ENCODE data around the gene MAML2.

Gene MAML2

DNA sequence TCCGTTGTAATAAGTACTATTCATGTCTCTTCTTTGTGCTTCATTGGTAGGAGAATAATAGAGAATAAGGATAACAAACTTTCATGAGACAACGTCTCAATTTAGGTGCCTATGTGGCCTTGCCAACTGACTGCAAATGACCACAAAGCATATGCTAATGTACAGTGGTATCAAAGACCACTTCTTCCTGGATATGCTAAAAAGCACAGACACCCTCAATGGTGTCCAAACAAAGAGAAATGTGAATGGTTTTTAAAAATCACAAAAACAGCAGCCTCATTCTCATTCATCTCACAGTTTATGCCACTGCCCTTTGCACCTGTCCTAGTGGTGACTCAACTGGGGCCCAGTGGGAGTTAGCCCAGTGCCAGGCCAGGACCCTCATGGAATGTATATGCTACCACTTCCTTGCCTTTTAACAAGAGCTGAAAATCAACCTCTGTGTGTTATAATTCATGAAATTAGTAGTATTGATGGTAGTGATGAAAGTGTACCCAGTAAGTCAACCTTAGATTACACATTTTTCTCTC, 353.9 kb downstream of the MAML2 start:
- DNase-seq, result no peak

DNA sequence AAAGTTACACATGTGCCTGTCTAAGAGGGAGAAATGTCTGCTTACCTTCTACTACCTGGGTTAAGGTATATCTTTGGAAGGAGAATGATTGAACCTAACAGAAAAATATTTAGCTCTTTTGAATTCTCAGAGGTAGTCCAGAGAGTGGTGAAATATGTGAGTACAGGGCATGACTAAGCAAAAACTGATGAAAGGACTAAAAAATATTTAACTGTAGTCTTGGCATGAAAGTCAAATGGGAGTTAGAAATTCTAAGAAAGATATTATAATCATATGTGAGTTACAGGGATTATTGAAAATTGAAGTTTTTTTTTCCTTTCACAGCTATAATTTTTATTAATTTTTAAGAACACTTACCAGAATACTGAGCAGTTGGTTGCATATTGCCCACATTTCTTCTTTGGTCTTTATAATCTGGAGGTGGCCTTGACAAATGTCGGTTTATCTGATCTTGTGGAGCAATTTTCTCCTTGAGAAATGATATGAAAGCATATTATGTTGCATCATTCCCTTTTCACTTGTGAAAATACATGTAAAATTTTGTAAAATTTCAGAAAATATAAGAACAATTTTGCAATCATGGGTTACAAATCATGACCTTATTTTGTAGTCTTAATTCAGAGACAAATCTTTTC, 357.7 kb downstream of the MAML2 start:
- DNase-seq, result no peak

DNA sequence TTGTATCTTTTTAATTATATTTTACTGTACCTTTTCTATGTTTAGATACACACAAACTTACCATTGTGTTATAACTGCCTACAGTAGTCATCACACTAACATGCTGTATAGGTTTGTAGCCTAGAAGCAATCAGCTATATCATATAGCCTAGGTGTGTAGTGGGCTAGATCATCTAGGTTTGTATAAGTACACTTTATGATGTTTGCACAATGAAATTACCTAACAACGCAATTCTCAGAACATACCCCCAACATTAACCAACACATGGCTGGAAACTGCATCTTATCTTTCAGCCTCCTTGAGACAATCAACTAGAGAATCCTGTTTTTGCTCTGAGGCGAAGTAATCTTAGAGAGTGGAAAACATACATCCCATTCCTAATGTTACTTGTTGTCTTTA, 358.9 kb downstream of the MAML2 start:
- no peak for DNase-seq

DNA sequence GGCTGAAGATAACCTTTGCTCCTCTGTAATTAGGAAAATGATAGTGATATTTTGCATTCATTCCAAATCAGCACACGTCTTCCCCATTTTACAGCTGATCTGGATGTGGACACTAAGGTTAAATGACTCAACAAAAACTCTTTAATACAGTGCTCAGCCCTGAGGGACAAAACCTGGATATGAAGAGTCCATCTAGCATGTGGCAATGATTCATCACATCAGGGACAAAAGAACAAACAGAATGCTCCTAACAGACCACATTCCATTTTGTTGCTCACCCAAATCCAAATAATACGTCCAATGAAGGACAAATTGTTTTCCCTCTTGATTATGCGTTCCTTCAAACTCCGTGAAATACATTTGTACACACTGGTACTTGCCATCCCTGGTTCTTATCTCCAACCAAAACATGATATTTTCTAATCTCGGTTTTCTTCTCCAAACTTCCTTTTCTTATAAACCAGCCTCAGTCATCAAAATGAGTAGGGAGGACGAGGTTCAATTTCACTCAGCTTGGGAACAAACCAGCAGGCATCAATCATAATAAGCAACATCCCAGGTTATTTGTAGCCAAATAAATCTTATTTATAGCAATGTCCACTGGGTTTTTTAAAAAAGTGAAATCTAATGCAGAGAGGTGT, 365.3 kb downstream of the MAML2 start:
- DNase-seq, result peak in 1 of 56 donors; percentile 4

DNA sequence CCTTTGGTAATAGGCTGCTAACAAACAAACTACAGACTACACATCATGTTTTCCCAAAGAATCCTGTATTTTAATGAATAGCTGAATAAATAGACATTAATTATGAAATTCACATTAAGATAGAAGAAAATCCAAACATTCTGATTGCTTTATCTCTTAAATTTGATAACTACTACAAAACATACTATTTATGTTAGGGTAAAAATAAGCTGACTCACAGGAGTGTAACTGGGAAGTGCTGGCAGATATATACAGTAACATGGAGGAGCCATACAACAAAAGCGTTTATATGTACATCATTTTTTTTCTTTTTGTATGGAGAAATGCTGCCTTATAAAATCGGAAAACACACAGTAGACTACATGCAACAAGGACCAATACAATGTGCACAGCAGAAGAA, 366.4 kb downstream of the MAML2 start:
- DNase-seq, result no peak

DNA sequence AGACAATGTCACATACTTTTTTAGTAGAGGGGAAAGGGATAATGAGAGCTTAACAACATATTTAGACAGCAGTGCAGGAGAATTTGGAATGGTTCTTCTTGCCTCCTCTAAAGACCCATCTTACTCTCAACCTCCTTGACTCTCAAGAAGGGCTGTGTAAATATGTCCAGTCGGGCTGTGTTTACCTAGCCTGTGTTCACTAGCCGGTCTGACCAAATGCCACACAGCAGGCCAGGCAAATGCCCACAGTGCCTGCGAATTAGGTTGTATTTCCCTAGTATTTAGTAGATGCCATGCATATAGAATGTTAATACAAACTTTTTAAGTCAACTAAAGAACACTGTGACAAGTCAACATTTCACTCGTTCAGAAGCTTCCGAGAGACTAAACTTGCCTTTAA, 367.7 kb downstream of the MAML2 start:
- no peak for DNase-seq

DNA sequence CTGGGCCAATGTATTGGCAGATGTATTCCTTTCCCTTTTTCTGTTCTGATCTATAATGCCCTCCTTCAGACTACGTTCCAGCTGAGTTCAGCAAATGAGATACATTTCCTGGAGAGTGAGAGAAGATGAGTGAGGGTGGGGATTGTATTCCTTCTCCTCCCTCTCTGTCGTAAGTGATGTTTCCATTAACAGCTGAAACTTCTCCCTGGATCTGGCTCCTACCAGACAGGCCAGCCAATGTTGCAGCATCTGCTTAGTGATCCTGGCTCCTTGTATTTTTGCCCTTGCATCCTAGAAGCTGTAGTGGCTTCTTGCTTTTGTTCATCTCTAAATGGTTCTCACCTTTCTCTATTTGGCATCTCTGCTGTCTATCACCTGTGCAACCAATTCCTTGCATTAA, 370.9 kb downstream of the MAML2 start:
- no peak for DNase-seq

DNA sequence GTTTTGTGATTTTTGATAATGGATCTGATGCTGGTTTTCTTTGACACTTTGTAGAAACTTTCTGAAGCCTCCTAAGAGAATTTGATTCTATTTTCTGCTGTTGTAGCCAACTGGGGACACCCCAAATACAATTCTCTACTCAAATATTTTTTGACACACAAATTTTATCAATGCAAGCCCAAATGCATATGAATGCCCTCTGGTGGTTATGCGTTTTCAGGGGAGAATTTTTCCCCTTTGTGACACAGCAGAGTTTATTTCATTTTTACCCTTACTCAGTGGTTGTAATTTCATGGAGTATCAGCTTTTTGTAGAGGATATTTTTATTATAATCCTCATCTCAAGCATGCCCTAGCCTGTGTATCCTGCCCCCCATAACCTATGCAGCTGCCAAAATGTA, 374.4 kb downstream of the MAML2 start:
- no peak for DNase-seq

DNA sequence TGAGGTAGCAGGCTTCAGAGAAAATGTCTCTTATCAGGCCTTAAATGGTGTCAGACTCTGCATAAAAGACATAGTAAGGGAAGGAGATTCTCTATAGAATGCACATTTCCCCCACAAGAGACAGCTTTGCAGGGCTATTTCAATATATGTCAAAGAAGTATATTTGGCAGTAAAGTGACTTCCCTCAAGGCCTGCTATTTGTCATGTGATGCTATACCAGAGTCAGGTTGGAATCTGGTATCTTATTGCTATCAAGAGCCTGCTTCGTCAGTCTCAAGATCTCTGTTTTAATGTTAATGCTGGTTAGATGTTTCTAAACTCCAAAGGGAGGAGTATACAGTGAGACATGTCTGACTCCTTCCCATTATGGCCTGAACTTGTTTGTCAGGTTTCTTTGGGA, 378.7 kb downstream of the MAML2 start:
- DNase-seq, result no peak

DNA sequence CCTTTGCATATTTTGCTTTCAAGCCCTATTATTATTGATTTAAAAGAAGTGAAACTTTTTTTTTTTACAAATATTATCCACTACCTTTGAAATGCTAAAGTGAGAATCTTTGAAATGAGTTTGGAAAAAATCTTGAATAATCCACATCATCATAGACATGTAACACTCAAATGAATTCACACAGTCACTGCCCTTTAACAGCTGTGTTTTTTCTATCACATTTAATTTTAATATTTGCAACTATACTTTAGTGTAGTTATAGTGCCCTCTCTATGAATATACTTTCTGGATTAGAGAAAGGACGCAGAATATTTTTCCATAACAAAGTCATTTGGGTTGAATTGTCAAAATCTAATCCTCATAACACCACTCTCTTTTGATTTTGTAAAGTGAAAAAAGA, 381.2 kb downstream of the MAML2 start:
- DNase-seq, result no peak

DNA sequence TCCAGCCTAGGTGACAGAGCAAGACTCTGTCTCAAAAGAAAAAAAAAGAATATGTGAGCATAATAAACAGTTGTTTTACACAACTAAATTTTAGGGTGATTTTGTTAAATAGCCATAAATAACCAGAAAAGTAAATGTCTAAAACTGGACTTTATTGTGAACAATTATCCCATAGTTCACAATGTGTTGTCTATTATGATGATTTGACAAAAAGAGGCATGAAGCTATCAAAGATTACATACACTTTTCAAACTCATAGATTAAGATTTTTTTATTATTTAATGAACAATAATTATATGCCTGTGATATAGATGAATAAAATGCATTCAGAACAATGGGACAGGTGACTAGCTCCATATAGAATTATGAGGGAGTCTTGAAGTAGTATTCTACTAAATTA, 392.1 kb downstream of the MAML2 start:
- DNase-seq, result no peak

DNA sequence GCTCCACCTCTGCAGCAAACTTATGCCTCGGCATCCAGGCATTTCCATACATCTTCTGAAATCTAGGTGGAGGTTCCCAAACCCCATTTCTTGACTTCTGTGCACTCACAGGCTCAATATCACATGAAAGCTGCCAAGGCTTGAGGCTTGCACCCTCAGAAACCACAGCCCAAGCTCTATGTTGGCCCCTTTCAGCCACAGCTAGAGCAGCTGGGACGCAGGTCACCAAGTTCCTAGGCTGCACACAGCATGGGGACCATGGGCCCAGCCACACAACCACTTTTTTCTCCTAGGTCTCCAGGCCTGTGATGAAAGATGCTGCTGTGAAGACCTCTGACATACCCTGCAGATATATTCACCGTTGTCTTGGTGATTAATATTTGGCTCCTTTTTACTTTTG, 394.4 kb downstream of the MAML2 start:
- DNase-seq, result no peak

DNA sequence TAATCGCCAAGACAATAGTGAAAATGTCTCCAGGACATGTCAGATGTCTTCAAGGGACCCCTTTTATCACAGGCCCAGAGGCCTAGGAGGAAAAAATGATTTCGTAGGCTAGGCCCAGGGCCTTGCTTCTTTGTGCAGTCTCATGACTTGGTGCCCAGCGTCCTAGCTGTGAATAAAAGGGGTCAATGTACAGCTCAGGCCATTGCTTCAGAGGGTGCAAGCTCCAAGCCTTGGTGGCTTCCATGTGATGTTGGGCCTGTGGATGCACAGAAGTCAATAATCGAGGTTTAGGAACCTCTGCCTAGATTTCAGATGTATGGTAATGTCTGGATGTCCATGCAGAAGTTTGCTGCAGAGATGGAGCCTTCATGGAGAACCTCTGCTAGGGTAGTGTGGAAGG, 398.4 kb downstream of the MAML2 start:
- DNase-seq, result no peak

DNA sequence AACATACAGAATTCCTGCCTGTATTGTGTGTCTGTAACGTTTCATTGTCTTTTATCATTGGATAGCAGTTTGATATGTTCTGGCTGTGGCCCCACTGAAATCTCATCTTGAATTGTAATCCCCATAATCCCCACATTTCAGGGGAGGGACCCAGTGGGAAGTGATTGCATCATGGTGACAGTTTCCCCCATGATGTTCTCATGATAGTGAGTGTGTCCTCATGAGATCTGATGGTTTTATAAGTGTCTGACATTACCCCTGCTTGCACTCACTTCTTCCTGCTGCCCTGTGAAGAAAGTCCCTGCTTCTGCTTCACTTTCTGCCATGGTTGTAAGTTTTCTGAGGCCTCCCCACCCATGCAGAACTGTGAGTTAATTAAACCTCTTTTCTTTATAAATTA, 399.4 kb downstream of the MAML2 start:
- DNase-seq, result no peak

DNA sequence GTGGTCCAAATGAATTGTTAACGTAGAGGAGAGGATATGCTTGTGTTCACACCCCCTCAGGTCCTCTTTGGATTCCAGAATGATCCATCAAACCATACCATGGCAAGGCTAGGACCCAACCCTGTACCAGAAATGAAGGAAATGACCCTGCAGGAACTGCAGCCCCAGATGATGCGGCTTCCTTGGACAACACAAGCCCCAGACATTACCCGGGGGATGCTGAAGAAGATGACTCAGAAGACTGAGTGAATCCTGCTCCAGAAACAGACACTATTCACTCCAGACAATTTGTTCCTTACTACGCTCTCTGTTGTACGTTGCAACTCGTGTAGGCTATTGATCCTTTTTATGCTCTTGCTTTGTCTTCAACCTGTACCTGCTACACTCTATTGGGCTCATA, 403.9 kb downstream of the MAML2 start:
- no peak for DNase-seq

DNA sequence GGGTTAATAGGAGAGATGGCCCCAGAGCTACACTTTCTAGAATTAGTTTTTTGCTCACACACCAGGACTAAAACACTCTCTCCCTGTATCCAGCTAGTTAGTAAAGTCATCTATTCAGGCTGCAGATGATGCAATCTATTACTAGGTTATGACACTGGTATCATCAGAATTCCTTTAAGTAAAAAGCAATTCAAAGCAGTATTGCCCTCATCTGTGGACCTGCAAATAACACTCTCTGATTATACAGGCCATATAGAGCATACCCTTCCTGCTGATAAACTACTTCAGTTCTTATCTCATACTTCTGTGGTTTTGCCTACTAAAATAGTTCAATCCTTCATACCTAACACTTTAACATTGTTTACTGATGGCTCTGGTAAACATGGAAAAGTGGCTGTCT, 405.6 kb downstream of the MAML2 start:
- DNase-seq, result no peak

DNA sequence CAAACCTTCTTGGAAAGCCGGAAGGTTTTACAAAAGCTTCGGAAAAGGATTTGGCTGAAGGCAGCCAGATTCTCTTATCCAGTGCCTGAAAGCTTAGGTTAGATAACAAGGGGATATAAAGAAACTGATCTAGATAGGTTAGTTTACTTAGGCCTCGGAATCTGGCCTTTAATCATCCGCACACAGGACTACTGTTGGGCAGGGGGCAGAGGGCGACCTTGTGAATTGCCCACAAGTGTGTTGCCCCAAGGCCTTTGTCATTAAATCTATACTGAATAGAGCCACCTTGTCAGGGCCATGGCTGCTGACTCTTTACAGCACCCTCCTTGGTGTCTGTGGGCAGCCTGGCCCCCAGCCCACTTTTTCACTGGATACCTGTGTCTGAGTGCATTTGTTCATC, 409.4 kb downstream of the MAML2 start:
- DNase-seq, result no peak

DNA sequence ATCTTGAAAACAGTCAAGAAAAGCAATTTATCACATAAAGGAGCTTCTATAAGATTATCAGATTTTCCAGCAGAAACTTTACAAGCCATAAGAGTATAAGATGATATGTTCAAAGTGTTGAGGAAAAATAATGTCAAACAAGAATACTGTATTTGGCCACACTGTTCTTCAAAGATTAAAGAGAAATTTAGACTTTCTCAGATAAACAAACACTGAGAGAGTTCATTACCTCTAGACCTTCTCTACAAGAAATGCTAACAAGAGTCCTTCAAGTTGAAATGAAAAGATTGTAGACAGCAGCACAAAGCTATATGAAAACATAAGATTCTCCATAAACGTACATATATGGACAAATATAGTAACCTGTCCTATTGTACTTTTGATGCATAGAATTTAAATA, 411.1 kb downstream of the MAML2 start:
- DNase-seq, result no peak

DNA sequence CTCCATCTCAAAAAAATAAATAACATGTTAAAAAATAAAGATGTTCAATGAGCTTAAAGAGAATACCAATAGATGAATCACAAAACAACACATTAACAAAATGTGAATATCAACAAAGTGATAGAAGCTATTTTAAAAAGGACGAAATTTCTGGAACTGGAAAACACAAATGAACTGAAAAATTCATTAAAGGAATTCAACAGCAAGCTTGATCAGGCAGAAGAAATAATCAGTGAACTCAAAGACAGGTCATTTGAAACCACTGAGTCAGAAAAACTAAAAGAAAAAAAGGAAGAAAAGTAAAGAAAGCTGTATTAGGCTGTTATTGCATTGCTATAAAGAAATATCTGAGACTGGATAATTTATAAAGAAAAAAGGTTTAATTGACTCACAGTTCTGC, 412.0 kb downstream of the MAML2 start:
- no peak for DNase-seq

DNA sequence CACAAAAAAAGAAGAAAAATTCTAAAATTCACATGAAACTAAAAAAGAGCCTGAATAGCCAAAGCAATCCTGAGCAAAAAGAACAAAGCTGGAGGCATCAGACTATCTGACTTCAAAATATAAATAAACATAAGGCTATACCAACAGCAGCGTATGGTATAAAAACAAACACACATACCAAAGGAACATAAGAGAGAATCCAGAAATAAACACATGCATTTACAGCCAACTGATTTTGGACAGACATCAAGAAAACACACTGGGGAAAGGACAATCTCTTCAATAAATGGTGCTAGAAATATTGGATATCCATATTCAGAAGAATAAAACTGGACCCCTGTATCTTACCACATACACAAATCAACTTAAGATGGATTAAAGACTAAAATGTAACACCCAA, 416.3 kb downstream of the MAML2 start:
- no peak for DNase-seq

Measured in nucleus accumbens (tissue), 56 donors.